Effector memory CD4-positive, alpha-beta T cell (primary cell): ENCODE data around the gene UMODL1.

Source experiments
- DNase-seq, 3 donors: peaks; one replicate each; pipeline ENCODE4 v3.0.0-alpha.2; 2020
- H3K27ac ChIP-seq: 2 replicates; pipeline ENCODE4 v1.7.0; 2013; ENCODE audit warnings: mild to moderate bottlenecking, low read length, moderate library complexity; ENCODE audit not compliant: insufficient read depth, poor library complexity, severe bottlenecking
- H3K27me3 ChIP-seq: replicated peaks from 2 replicates; pipeline ENCODE4 v1.7.0; 2013; ENCODE audit warnings: mild to moderate bottlenecking, low read length; ENCODE audit not compliant: insufficient read depth, control insufficient read depth, poor library complexity, severe bottlenecking
- H3K36me3 ChIP-seq: 2 replicates; pipeline ENCODE4 v1.7.0; 2013; ENCODE audit warnings: mild to moderate bottlenecking, low read length, moderate library complexity; ENCODE audit not compliant: control insufficient read depth, insufficient read depth
- H3K4me1 ChIP-seq: 2 replicates; pipeline ENCODE4 v1.7.0; 2013; ENCODE audit warnings: low read length, mild to moderate bottlenecking; ENCODE audit not compliant: control insufficient read depth, insufficient read depth, poor library complexity, severe bottlenecking
- H3K4me3 ChIP-seq: 2 replicates; pipeline ENCODE4 v1.7.0; 2013; ENCODE audit warnings: low read length, low read depth, mild to moderate bottlenecking; ENCODE audit not compliant: insufficient read depth, poor library complexity, severe bottlenecking
- H3K9me3 ChIP-seq: 2 replicates; pipeline ENCODE4 v1.7.0; 2013; ENCODE audit warnings: mild to moderate bottlenecking, low read length, moderate library complexity; ENCODE audit not compliant: control insufficient read depth

UMODL1 gene

GRCh38 chr21:42120101-42120902 is 49.2 kb downstream of the UMODL1 start:
- Histone ChIP-seq H3K4me1 (peaks cover 2% of the 10 kb centered on the region), H3K9me3 (no peaks in the 10 kb centered on the region), H3K4me3 (no peak overlapping the region), H3K27me3 (peaks cover 14% of the 10 kb centered on the region), H3K36me3 (no peaks in the 10 kb centered on the region), H3K27ac (no peak overlapping the region)
- DNase-seq, result no peak

GRCh38 chr21:42120903-42121535 is 49.9 kb downstream of the UMODL1 start:
- DNase-seq, result no peak
- no peak overlapping the region for H3K27ac ChIP-seq
- H3K9me3 ChIP-seq, result no peaks in the 10 kb centered on the region
- peaks cover 18% of the 10 kb centered on the region for H3K27me3 ChIP-seq
- H3K36me3 ChIP-seq, result no peaks in the 10 kb centered on the region
- peaks cover 2% of the 10 kb centered on the region for H3K4me1 ChIP-seq
- no peak overlapping the region for H3K4me3 ChIP-seq

GRCh38 chr21:42121794-42122193 is 50.7 kb downstream of the UMODL1 start:
- Histone ChIP-seq H3K4me3 (no peak overlapping the region), H3K4me1 (peaks cover 2% of the 10 kb centered on the region), H3K9me3 (no peaks in the 10 kb centered on the region), H3K27me3 (peaks cover 18% of the 10 kb centered on the region), H3K27ac (no peak overlapping the region), H3K36me3 (no peaks in the 10 kb centered on the region)
- no peak for DNase-seq

GRCh38 chr21:42122398-42122797 is 51.3 kb downstream of the UMODL1 start:
- Histone ChIP-seq H3K36me3 (no peaks in the 10 kb centered on the region), H3K27me3 (peaks cover 18% of the 10 kb centered on the region), H3K4me1 (peaks cover 2% of the 10 kb centered on the region), H3K4me3 (no peak overlapping the region), H3K27ac (no peak overlapping the region), H3K9me3 (no peaks in the 10 kb centered on the region)
- no peak for DNase-seq

- peaks cover 18% of the 10 kb centered on the region for H3K27me3 ChIP-seq
- H3K27ac ChIP-seq, result no peak overlapping the region
Measured at GRCh38 chr21:42122808-42123207, 51.7 kb downstream of the UMODL1 start.

GRCh38 chr21:42123219-42123908 is 52.2 kb downstream of the UMODL1 start:
- no peak for DNase-seq
- Histone ChIP-seq H3K4me3 (no peak overlapping the region), H3K9me3 (no peaks in the 10 kb centered on the region), H3K27ac (no peak overlapping the region), H3K27me3 (peaks cover 18% of the 10 kb centered on the region), H3K4me1 (peaks cover 2% of the 10 kb centered on the region), H3K36me3 (no peaks in the 10 kb centered on the region)

More at GRCh38 chr21:42122808-42123207, 51.7 kb downstream of the UMODL1 start:
- no peak overlapping the region for H3K4me3 ChIP-seq
- no peaks in the 10 kb centered on the region for H3K9me3 ChIP-seq
- no peaks in the 10 kb centered on the region for H3K36me3 ChIP-seq
- no peak for DNase-seq
- peaks cover 2% of the 10 kb centered on the region for H3K4me1 ChIP-seq

- no peaks in the 10 kb centered on the region for H3K9me3 ChIP-seq
- H3K4me3 ChIP-seq, result no peak overlapping the region
- H3K27me3 ChIP-seq, result peaks cover 18% of the 10 kb centered on the region
- H3K36me3 ChIP-seq, result no peaks in the 10 kb centered on the region
- no peak for DNase-seq
- peaks cover under 1% of the 10 kb centered on the region for H3K4me1 ChIP-seq
- no peak overlapping the region for H3K27ac ChIP-seq
Measured at GRCh38 chr21:42124081-42124480, 53.0 kb downstream of the UMODL1 start.

- DNase-seq, result no peak
- H3K9me3 ChIP-seq, result no peaks in the 10 kb centered on the region
- no peaks in the 10 kb centered on the region for H3K4me1 ChIP-seq
- no peak overlapping the region for H3K27ac ChIP-seq
- H3K4me3 ChIP-seq, result no peak overlapping the region
- H3K27me3 ChIP-seq, result peaks cover 17% of the 10 kb centered on the region
- H3K36me3 ChIP-seq, result no peaks in the 10 kb centered on the region
Measured at GRCh38 chr21:42124826-42125570, 53.9 kb downstream of the UMODL1 start.

GRCh38 chr21:42125571-42126544 is 54.7 kb downstream of the UMODL1 start:
- Histone ChIP-seq H3K36me3 (no peaks in the 10 kb centered on the region), H3K27me3 (peaks cover 13% of the 10 kb centered on the region), H3K27ac (no peak overlapping the region), H3K9me3 (no peaks in the 10 kb centered on the region), H3K4me3 (no peak overlapping the region), H3K4me1 (no peaks in the 10 kb centered on the region)
- DNase-seq, result no peak
